Ishikawa (cell line): ENCODE results near the gene GAREM1.

ENCODE experiments used
- CEBPB ChIP-seq: IDR thresholded peaks from 2 replicates; pipeline ENCODE4 v1.6.1; 2012
- CREB1 ChIP-seq: IDR thresholded peaks from 2 replicates; pipeline ENCODE4 v1.6.1; 2012; ENCODE audit warnings: low read depth
- EGR1 ChIP-seq: IDR thresholded peaks from 2 replicates; pipeline ENCODE4 v1.6.1; 2012
- EP300 ChIP-seq: IDR thresholded peaks from 2 replicates; pipeline ENCODE4 v1.6.1; 2012; ENCODE audit warnings: borderline replicate concordance
- NFIC ChIP-seq: IDR thresholded peaks from 2 replicates; pipeline ENCODE4 v1.6.1; 2012
- RAD21 ChIP-seq: IDR thresholded peaks from 2 replicates; pipeline ENCODE4 v1.6.1; 2012; ENCODE audit warnings: low read depth
- TAF1 ChIP-seq: IDR thresholded peaks from 2 replicates; pipeline ENCODE4 v1.6.1; 2012; ENCODE audit warnings: low read depth, mild to moderate bottlenecking
- TEAD4 ChIP-seq: IDR thresholded peaks from 2 replicates; pipeline ENCODE4 v1.6.1; 2012
- YY1 ChIP-seq: IDR thresholded peaks from 2 replicates; pipeline ENCODE4 v1.6.1; 2012; ENCODE audit warnings: low read depth
- ZBTB7A ChIP-seq: IDR thresholded peaks from 2 replicates; pipeline ENCODE4 v1.6.1; 2012; ENCODE audit warnings: low read depth
- TF ChIP-seq, protein P1 (sequence below): IDR thresholded peaks from 2 replicates; pipeline ENCODE4 v1.6.1; 2012
- TF ChIP-seq, protein P2 (sequence below): IDR thresholded peaks from 2 replicates; pipeline ENCODE4 v1.6.1; 2012
- TF ChIP-seq, protein P3 (sequence below): IDR thresholded peaks from 2 replicates; pipeline ENCODE4 v1.6.1; 2012; ENCODE audit warnings: low read depth, mild to moderate bottlenecking

DNA sequence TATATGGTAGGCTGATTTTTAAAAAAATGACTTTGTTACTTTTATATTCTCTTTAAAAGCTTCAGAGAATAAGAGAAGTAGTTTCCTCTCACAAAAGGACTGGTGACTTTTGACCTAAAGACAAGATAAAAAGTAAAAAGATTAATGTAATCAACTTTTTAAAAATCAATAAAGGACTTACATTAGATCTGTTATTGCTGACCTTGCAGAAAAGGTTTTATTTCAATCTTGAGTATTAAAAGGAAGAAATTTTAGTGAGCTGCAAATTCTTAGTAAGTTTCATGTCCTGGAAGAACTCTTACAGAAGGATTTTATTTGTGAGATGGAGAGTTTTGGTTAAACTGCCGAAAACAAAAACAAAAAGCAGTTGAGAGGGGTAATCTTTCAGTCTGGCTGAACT is 2.2 kb upstream of the GAREM1 start:
- TF ChIP-seq TAF1 = no peak
- TF ChIP-seq EP300 = no peak
- TF ChIP-seq, protein P1, sequence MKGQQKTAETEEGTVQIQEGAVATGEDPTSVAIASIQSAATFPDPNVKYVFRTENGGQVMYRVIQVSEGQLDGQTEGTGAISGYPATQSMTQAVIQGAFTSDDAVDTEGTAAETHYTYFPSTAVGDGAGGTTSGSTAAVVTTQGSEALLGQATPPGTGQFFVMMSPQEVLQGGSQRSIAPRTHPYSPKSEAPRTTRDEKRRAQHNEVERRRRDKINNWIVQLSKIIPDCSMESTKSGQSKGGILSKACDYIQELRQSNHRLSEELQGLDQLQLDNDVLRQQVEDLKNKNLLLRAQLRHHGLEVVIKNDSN = no peak
- TF ChIP-seq NFIC = no peak
- TF ChIP-seq EGR1 = no peak
- TF ChIP-seq, protein P2, sequence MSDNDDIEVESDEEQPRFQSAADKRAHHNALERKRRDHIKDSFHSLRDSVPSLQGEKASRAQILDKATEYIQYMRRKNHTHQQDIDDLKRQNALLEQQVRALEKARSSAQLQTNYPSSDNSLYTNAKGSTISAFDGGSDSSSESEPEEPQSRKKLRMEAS = no peak
- TF ChIP-seq, protein P3, sequence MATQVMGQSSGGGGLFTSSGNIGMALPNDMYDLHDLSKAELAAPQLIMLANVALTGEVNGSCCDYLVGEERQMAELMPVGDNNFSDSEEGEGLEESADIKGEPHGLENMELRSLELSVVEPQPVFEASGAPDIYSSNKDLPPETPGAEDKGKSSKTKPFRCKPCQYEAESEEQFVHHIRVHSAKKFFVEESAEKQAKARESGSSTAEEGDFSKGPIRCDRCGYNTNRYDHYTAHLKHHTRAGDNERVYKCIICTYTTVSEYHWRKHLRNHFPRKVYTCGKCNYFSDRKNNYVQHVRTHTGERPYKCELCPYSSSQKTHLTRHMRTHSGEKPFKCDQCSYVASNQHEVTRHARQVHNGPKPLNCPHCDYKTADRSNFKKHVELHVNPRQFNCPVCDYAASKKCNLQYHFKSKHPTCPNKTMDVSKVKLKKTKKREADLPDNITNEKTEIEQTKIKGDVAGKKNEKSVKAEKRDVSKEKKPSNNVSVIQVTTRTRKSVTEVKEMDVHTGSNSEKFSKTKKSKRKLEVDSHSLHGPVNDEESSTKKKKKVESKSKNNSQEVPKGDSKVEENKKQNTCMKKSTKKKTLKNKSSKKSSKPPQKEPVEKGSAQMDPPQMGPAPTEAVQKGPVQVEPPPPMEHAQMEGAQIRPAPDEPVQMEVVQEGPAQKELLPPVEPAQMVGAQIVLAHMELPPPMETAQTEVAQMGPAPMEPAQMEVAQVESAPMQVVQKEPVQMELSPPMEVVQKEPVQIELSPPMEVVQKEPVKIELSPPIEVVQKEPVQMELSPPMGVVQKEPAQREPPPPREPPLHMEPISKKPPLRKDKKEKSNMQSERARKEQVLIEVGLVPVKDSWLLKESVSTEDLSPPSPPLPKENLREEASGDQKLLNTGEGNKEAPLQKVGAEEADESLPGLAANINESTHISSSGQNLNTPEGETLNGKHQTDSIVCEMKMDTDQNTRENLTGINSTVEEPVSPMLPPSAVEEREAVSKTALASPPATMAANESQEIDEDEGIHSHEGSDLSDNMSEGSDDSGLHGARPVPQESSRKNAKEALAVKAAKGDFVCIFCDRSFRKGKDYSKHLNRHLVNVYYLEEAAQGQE = no peak
- TF ChIP-seq RAD21 = no peak
- no peak for TF ChIP-seq CREB1
- TF ChIP-seq CEBPB = no peak
- no peak for TF ChIP-seq YY1
- TF ChIP-seq TEAD4 = no peak
- no peak for TF ChIP-seq ZBTB7A
